CD14-positive monocyte (primary cell): ENCODE measurements around the gene RNU6-9. TPM values are rescaled to one million over a fixed set of nuclear protein-coding genes. Genes with fewer than 3 reads are reported as not detected.

Experiments
- DNase-seq, 3 donors: peaks; one replicate each; pipeline ENCODE4 v3.0.0-alpha.2; 2011 to 2022
- H2AFZ ChIP-seq: 2 replicates; pipeline ENCODE4 v1.6.0; 2012; ENCODE audit warnings: mild to moderate bottlenecking, low read depth, low read length, inconsistent platforms; ENCODE audit not compliant: insufficient read depth, poor library complexity, severe bottlenecking
- H3K27ac ChIP-seq, 2 donors: 1 replicate in 1 of 2; 2 replicates in 1 of 2; pipeline ENCODE4 v1.5.1; 2012 to 2013; ENCODE audit warnings: low read length in 2 of 2, control low read depth in 1 of 2, inconsistent platforms in 1 of 2, low read depth in 1 of 2, mild to moderate bottlenecking in 1 of 2
- H3K27me3 ChIP-seq, 2 donors: one replicate each; pipeline versions ENCODE4 v1.6.0 to v1.6.1; 2011 to 2013; ENCODE audit warnings: low read length in 2 of 2; ENCODE audit not compliant: control insufficient read depth in 2 of 2, insufficient read depth in 2 of 2
- H3K36me3 ChIP-seq, 2 donors: replicated peaks in 1 of 2; 1 replicate in 1 of 2; 2 replicates in 1 of 2; pipeline versions ENCODE4 v1.5.1 to v1.6.1; 2012 to 2013; ENCODE audit warnings: low read length in 2 of 2, control low read depth in 1 of 2, inconsistent platforms in 1 of 2, mild to moderate bottlenecking in 1 of 2; ENCODE audit not compliant: insufficient read depth in 2 of 2, control insufficient read depth in 1 of 2
- H3K4me1 ChIP-seq, 2 donors: 1 replicate in 1 of 2; 2 replicates in 1 of 2; pipeline versions ENCODE4 v1.5.1 to v1.6.1; 2012 to 2013; ENCODE audit warnings: low read length in 2 of 2, control low read depth in 1 of 2, inconsistent platforms in 1 of 2, mild to moderate bottlenecking in 1 of 2, moderate library complexity in 1 of 2; ENCODE audit not compliant: insufficient read depth in 2 of 2, control insufficient read depth in 1 of 2
- H3K4me2 ChIP-seq: replicated peaks from 2 replicates; pipeline ENCODE3; 2012; ENCODE audit warnings: low read length, moderate library complexity, mild to moderate bottlenecking; ENCODE audit not compliant: poor library complexity, severe bottlenecking; ENCODE audit errors: extremely low read depth
- H3K4me3 ChIP-seq, 3 experiments: fragments of 200-600 bp in 1 of 3; sonication (generic) in 1 of 3; replicated peaks in 1 of 3; 1 replicate in 2 of 3; 2 replicates in 1 of 3; pipeline ENCODE4 v1.5.1; 2011 to 2013; ENCODE audit warnings: low read length in 3 of 3, mild to moderate bottlenecking in 3 of 3, control low read depth in 2 of 3, low read depth in 2 of 3, inconsistent platforms in 1 of 3, moderate library complexity in 1 of 3
- H3K79me2 ChIP-seq: 2 replicates; pipeline ENCODE4 v1.6.0; 2012; ENCODE audit warnings: mild to moderate bottlenecking, control low read depth, inconsistent platforms, low read length, moderate library complexity; ENCODE audit not compliant: insufficient read depth
- H3K9ac ChIP-seq: 2 replicates; pipeline ENCODE4 v1.6.0; 2017; ENCODE audit warnings: low read length, mild to moderate bottlenecking; ENCODE audit not compliant: insufficient read depth, poor library complexity, severe bottlenecking
- H3K9me3 ChIP-seq, 2 donors: replicated peaks in 1 of 2; 1 replicate in 1 of 2; 2 replicates in 1 of 2; pipeline versions ENCODE4 v1.5.1 to v1.6.1; 2012 to 2013; ENCODE audit warnings: low read length in 2 of 2, control low read depth in 1 of 2; ENCODE audit not compliant: control insufficient read depth in 1 of 2, insufficient read depth in 1 of 2
- H4K20me1 ChIP-seq: 2 replicates; pipeline ENCODE4 v1.6.0; 2012; ENCODE audit warnings: mild to moderate bottlenecking, low read length, control low read depth, moderate library complexity; ENCODE audit not compliant: insufficient read depth
- H3K27ac Mint-ChIP-seq, 7 donors: one replicate each; pipeline ENCODE4 v1.8.0; 2020; ENCODE audit warnings: mild to moderate bottlenecking in 7 of 7, mixed read lengths in 7 of 7, moderate library complexity in 6 of 7, inconsistent platforms in 2 of 7
- H3K27me3 Mint-ChIP-seq, 3 donors: one replicate each; pipeline ENCODE4 v1.8.0; 2021 to 2022; ENCODE audit warnings: low read depth in 3 of 3, mild to moderate bottlenecking in 3 of 3, mixed read lengths in 3 of 3, moderate library complexity in 3 of 3, inconsistent platforms in 1 of 3
- H3K36me3 Mint-ChIP-seq, 2 donors: one replicate each; pipeline ENCODE4 v1.8.0; 2020; ENCODE audit warnings: mixed read lengths in 2 of 2, inconsistent platforms in 1 of 2, mild to moderate bottlenecking in 1 of 2
- H3K4me1 Mint-ChIP-seq: one replicate; pipeline ENCODE4 v1.8.0; 2020; ENCODE audit warnings: mild to moderate bottlenecking, mixed read lengths
- H3K4me3 Mint-ChIP-seq, 2 donors: one replicate each; pipeline ENCODE4 v1.8.0; 2020; ENCODE audit warnings: mild to moderate bottlenecking in 2 of 2, mixed read lengths in 2 of 2, moderate library complexity in 1 of 2
- H3K9me3 Mint-ChIP-seq, 7 donors: one replicate each; pipeline ENCODE4 v1.8.0; 2020 to 2022; ENCODE audit warnings: mixed read lengths in 7 of 7, mild to moderate bottlenecking in 6 of 7, moderate library complexity in 6 of 7, inconsistent platforms in 2 of 7
- WGBS: methylation state at CpG from one replicate; pipeline ENCODE4 v1.1.5; 2013; ENCODE audit warnings: missing lambda C conversion rate; ENCODE audit not compliant: insufficient coverage; 5-methylcytosine and 5-hydroxymethylcytosine counted together
- intact Hi-C, 2 donors: fragments of 100-400 bp; cut with micrococcal nuclease; formaldehyde crosslinking; loops; one replicate each; pipeline versions ENCODE4 v1.15.0 to v1.15.1; 2023
- polyA plus RNA-seq, 3 donors: library from polyadenylated mRNA; depleted of rRNA in 1 of 3; unstranded in 2 of 3; stranded (reverse) in 1 of 3; fragments of 300-500 nt in 2 of 3; fragments of >200 nt in 1 of 3; fragmentation: Illumina TruSeq in 2 of 3; gene quantifications; 1 replicate in 2 of 3; 2 replicates in 1 of 3; pipeline ENCODE4 v1.2.3, GENCODE V29; 2012 to 2021
- TF ChIP-seq, protein P1 (sequence below): fragments of 200-600 bp; IDR thresholded peaks from one replicate; pipeline ENCODE4 v1.8.0; 2022; ENCODE audit warnings: antibody characterized with exemption, mild to moderate bottlenecking

The RNU6-9 gene
- polyA plus RNA-seq, 3 donors: not detected

DNA sequence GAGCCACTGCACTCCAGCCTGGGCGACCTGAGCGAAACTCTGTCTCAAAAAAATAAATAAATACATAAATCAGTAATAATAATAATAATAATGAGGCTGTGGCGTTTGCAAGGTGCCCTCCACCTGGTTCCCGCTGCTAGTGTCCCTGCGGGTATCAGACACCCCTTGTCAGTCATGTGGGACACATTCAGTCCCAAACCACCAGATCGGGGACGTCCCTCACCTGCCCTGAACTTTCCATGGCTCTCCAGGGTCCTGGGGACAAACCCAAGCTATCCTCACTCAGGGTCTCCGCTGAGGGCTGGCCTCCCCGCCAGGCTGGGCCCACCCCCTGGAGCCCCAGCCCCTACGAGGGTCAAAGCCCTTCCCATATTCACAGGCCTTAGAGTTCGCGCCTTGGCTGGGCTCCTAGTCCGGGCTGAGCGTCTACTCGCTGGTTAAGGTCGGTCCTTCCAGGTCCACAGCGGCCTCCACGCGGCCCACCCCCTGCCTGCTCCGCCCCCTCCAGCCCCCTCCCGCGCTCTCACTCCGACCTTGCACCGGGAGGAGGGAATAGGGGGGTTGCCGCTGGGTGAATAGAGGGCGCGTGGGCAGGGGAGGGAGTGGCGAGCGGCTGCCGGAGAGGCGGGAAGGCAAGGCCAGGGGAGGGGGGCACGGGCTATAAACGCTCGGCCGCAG is 23.5 kb downstream of the RNU6-9 start:
- H3K4me2 ChIP-seq: peak overlapping the region; percentile 59
- Mint-ChIP-seq H3K36me3 (peaks cover 0 to 2% of the 10 kb centered on the region in 2 donors), H3K4me3 (peak overlapping the region in 1 of 2 donors; percentile 64), H3K4me1 (peaks cover 25% of the 10 kb centered on the region), H3K9me3 (peaks cover 0 to 7% (median 3%) of the 10 kb centered on the region in 7 donors), H3K27me3 (peaks cover 38 to 56% (median 48%) of the 10 kb centered on the region in 3 donors), H3K27ac (no peak overlapping the region)
- peak overlapping the region; percentile 8 for H3K9ac ChIP-seq
- peaks cover 12% of the 10 kb centered on the region for H3K79me2 ChIP-seq
- TF ChIP-seq, protein P1, sequence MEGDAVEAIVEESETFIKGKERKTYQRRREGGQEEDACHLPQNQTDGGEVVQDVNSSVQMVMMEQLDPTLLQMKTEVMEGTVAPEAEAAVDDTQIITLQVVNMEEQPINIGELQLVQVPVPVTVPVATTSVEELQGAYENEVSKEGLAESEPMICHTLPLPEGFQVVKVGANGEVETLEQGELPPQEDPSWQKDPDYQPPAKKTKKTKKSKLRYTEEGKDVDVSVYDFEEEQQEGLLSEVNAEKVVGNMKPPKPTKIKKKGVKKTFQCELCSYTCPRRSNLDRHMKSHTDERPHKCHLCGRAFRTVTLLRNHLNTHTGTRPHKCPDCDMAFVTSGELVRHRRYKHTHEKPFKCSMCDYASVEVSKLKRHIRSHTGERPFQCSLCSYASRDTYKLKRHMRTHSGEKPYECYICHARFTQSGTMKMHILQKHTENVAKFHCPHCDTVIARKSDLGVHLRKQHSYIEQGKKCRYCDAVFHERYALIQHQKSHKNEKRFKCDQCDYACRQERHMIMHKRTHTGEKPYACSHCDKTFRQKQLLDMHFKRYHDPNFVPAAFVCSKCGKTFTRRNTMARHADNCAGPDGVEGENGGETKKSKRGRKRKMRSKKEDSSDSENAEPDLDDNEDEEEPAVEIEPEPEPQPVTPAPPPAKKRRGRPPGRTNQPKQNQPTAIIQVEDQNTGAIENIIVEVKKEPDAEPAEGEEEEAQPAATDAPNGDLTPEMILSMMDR: no peak
- H3K4me1 ChIP-seq: peaks cover 41 to 63% of the 10 kb centered on the region in 2 donors
- no peak overlapping the region for H3K27ac ChIP-seq
- peak overlapping the region; percentile 63 for H2AFZ ChIP-seq
- no peaks in the 10 kb centered on the region for H3K9me3 ChIP-seq
- intact Hi-C loops: no loop called here
- 20% methylated on average over 14 of the region's 35 CpGs for WGBS
- peaks cover 9% of the 10 kb centered on the region for H4K20me1 ChIP-seq
- no peaks in the 10 kb centered on the region for H3K36me3 ChIP-seq
- H3K4me3 ChIP-seq: peak overlapping the region in 1 of 3 experiments; percentile 49
- DNase-seq: no peak
- H3K27me3 ChIP-seq: peaks cover 23 to 47% of the 10 kb centered on the region in 2 donors

DNA sequence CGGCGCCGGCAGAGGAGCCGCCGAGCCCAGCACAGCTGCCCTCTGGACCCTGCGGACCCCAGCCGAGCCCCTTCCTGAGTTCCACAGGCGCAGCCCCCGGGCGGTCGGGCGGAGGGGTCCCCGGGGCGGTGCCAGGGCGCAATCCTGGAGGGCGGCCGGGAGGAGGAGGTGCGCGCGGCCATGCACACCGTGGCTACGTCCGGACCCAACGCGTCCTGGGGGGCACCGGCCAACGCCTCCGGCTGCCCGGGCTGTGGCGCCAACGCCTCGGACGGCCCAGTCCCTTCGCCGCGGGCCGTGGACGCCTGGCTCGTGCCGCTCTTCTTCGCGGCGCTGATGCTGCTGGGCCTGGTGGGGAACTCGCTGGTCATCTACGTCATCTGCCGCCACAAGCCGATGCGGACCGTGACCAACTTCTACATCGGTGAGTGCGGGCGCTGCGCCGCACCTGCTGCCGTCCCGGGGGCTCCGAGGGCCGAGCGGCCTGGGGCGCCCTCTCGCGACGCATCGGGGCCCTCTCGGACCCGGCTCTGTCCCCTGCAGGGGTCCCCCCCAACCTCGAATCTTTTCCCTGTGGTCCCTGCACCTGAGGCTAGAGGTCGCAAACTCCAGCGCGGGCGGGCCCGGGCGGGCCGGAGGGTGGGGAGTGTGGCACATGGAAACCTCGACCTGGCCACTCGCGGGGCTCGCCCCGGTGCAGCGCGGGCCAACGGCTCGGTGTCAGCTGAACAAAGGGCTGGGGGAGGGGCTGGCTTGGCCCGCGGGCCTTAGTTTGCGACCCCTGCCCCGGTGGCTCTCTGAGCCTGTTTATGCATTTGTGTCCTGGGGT is 24.3 kb downstream of the RNU6-9 start, which contains the start of gene KISS1R:
TSS of gene KISS1R (plus strand) at position 11 of the 829 bp plus-strand sequence. CDS start at position 181, 170 bp downstream.
- H4K20me1 ChIP-seq: peaks cover 9% of the 10 kb centered on the region
- H3K4me1 Mint-ChIP-seq: peaks cover 28% of the 10 kb centered on the region
- peak; percentile 51 to 75 (median 61) for DNase-seq
- peak within 1 kb of the TSS in 1 of 2 donors; percentile 64 for H3K4me3 Mint-ChIP-seq
- peaks cover 0 to 2% of the 10 kb centered on the region in 2 donors for H3K36me3 Mint-ChIP-seq
- peak within 1 kb of the TSS; percentile 63 for H2AFZ ChIP-seq
- no peak within 1 kb of the TSS for H3K27ac ChIP-seq
- no peaks in the 10 kb centered on the region for H3K36me3 ChIP-seq
- H3K9me3 Mint-ChIP-seq: peaks cover 0 to 7% (median 3%) of the 10 kb centered on the region in 7 donors
- WGBS: under 1% methylated on average over 87 of the region's 87 CpGs
- H3K9me3 ChIP-seq: no peaks in the 10 kb centered on the region
- H3K4me3 ChIP-seq: peak within 1 kb of the TSS in 1 of 3 experiments; percentile 49
- H3K4me2 ChIP-seq: peak within 1 kb of the TSS; percentile 59
- peaks cover 23 to 47% of the 10 kb centered on the region in 2 donors for H3K27me3 ChIP-seq
- peaks cover 42 to 62% of the 10 kb centered on the region in 2 donors for H3K4me1 ChIP-seq
- peaks cover 38 to 60% (median 52%) of the 10 kb centered on the region in 3 donors for H3K27me3 Mint-ChIP-seq
- peak within 1 kb of the TSS in 1 of 7 donors; percentile 41 for H3K27ac Mint-ChIP-seq
- TF ChIP-seq, protein P1: peak; percentile 50
- intact Hi-C loops: loop anchor here in 1 of 2 donors (2.0 kb wide), 1 partner anchor 63 kb away; no protein-coding TSS in a partner anchor
- H3K9ac ChIP-seq: peak within 1 kb of the TSS; percentile 8
- H3K79me2 ChIP-seq: peaks cover 7% of the 10 kb centered on the region
